ENCODE data around the gene BLOC1S5.

DNA sequence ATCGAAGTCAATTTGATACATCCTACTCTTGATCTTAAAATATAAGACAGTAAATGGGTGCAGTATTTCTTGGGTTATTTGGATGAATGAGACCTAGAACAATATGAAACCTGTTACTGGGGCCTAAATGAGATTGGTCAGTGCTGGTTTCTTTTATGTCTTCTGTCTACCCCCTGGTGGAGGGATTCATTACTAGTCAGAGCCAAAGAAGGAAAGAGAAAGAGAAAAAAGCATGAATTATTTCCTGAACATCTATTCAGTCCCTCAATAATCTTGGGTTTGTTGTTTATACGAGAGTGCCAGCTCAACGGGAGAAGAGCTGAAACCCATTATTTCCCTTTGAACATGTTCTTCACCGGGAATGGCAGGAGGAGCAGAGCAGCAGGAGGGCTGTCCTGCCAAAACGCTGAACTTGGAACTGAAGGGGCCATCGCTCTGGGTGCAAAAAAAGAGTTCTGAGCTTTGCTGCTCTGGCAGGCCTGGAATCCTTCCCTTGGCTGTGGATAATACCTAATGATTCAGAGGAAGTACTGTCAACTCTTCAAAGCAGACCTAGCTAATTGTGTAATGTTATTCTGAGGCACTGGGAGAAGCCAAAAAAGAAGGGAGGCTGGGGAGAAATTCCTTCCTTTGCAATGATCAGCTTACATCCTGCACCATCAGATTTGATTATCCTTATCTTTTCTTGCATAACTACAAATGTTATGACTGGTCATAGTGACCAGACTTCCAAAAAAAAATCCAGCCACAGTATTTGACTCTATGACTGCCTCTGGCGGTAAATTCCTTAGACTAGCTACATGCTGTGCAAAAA lies 72.0 kb downstream of the BLOC1S5 start:
- TF ChIP-seq JUND (IDR thresholded peaks at IDR 0.05; ENCODE audit: low read length) = no peak
- TF ChIP-seq CBX8 (IDR thresholded peaks at IDR 0.05; ENCODE audit: borderline replicate concordance, low read depth, low read length) = no peak
